GM19467 (cell line): ENCODE results near the gene RGL3.
A peak's percentile ranks its signal among the peaks of the same experiment; 100 is the strongest.
"Not testable (repeated sequence)": the region's sequence is repeated elsewhere in the genome, so short reads cannot be mapped to it uniquely, and the experiment has no call there.

ENCODE experiments used
- ATAC-seq: cut with Tn5 transposase; IDR thresholded peaks from one replicate; pipeline ENCODE4 v1.9.1; 2021; ENCODE audit warnings: mild to moderate bottlenecking, moderate library complexity; ENCODE audit not compliant: unreplicated experiment

The RGL3 gene

GRCh38 chr19:11364296-11364904 lies 54.7 kb downstream of the RGL3 start:
- no peak for ATAC-seq

- ATAC-seq = no peak
Observed at GRCh38 chr19:11363881-11364280, 55.2 kb downstream of the RGL3 start.

- ATAC-seq = no peak
Observed at GRCh38 chr19:11361771-11362731, 57.1 kb downstream of the RGL3 start.

GRCh38 chr19:11361037-11361770 lies 57.9 kb downstream of the RGL3 start:
- no peak for ATAC-seq

- ATAC-seq = no peak
Observed at GRCh38 chr19:11359421-11359820, 59.7 kb downstream of the RGL3 start.

GRCh38 chr19:11356676-11357550 lies 62.2 kb downstream of the RGL3 start:
- ATAC-seq = no peak

- ATAC-seq = no peak
Observed at GRCh38 chr19:11356074-11356397, 63.1 kb downstream of the RGL3 start.

- ATAC-seq = peak; percentile 55
Observed at GRCh38 chr19:11355160-11356073, 63.7 kb downstream of the RGL3 start, which contains the start of gene PLPPR2. TSS of gene PLPPR2 (plus strand) at chr19:11355432. CDS start at chr19:11357674, 2,242 bp downstream.

- not testable (repeated sequence) for ATAC-seq
Observed at GRCh38 chr19:11354102-11354501, 65.0 kb downstream of the RGL3 start.

- no peak for ATAC-seq
Observed at GRCh38 chr19:11349171-11349570, 69.9 kb downstream of the RGL3 start.

- ATAC-seq = no peak
Observed at GRCh38 chr19:11347546-11348039, 71.5 kb downstream of the RGL3 start.

- peak; percentile 87 for ATAC-seq
Observed at GRCh38 chr19:11346104-11346940, 72.8 kb downstream of the RGL3 start, which contains the start of the genes CCDC159 and TMEM205. TSS of gene CCDC159 (plus strand) at chr19:11346519. CDS start at chr19:11346607, 88 bp downstream. TSS of gene TMEM205 (minus strand) at chr19:11346268. CDS start at chr19:11345619, 649 bp downstream.

GRCh38 chr19:11345122-11345803 lies 73.9 kb downstream of the RGL3 start:
- ATAC-seq = no peak
